GM23338 (cell line): ENCODE results near the gene CLIP1. TPM values are rescaled to one million over a fixed set of nuclear protein-coding genes. Genes with fewer than 3 reads are reported as not detected.

Experiments used
- ATAC-seq: fragments of 200-7000 bp; cut with Tn5 transposase; 3 replicates; pipeline ENCODE4 v1.9.1; 2020
- DNase-seq: peaks from one replicate; pipeline ENCODE4 v3.0.0-alpha.2; 2015; ENCODE audit warnings: low spot score
- H2AFZ ChIP-seq: fragments of 200-600 bp; sonication (generic); 2 replicates; pipeline ENCODE4 v1.8.0; 2016; ENCODE audit warnings: antibody characterized with exemption, mild to moderate bottlenecking, moderate library complexity
- H3F3A ChIP-seq: fragments of 200-600 bp; sonication (generic); replicated peaks from 2 replicates; pipeline ENCODE4 v1.8.0; 2017; ENCODE audit warnings: antibody characterized with exemption, mixed run types, low read depth
- H3K27ac ChIP-seq: fragments of 200-600 bp; sonication (generic); 2 replicates; pipeline ENCODE4 v1.6.1; 2016; ENCODE audit warnings: low read depth
- H3K27me3 ChIP-seq: fragments of 200-600 bp; sonication (generic); 2 replicates; pipeline ENCODE4 v1.8.0; 2016; ENCODE audit warnings: mild to moderate bottlenecking, mixed run types, moderate library complexity; ENCODE audit not compliant: insufficient read depth
- H3K36me3 ChIP-seq: fragments of 200-600 bp; sonication (generic); 2 replicates; pipeline ENCODE4 v1.8.0; 2016; ENCODE audit warnings: mild to moderate bottlenecking; ENCODE audit not compliant: insufficient read depth
- H3K4me1 ChIP-seq: fragments of 200-600 bp; sonication (generic); 2 replicates; pipeline ENCODE4 v1.8.0; 2016; ENCODE audit warnings: mild to moderate bottlenecking, moderate library complexity; ENCODE audit not compliant: insufficient read depth
- H3K4me2 ChIP-seq: fragments of 200-600 bp; sonication (generic); 2 replicates; pipeline ENCODE4 v1.7.1; 2017; ENCODE audit warnings: mixed run types
- H3K4me3 ChIP-seq: fragments of 200-600 bp; sonication (generic); 2 replicates; pipeline ENCODE4 v1.6.1; 2016; ENCODE audit warnings: mixed run types
- H3K79me2 ChIP-seq: fragments of 200-600 bp; sonication (generic); replicated peaks from 2 replicates; pipeline ENCODE4 v1.8.0; 2017; ENCODE audit warnings: mild to moderate bottlenecking; ENCODE audit not compliant: insufficient read depth
- H3K9me2 ChIP-seq: fragments of 200-600 bp; sonication (generic); 2 replicates; pipeline ENCODE4 v1.8.0; 2017; ENCODE audit not compliant: insufficient read depth
- H4K20me1 ChIP-seq: fragments of 200-600 bp; sonication (generic); replicated peaks from 2 replicates; pipeline ENCODE4 v1.8.0; 2017; ENCODE audit warnings: mild to moderate bottlenecking; ENCODE audit not compliant: insufficient read depth
- H3K27ac Mint-ChIP-seq: 2 replicates; pipeline ENCODE4 v1.8.0; 2020; ENCODE audit warnings: inconsistent platforms, mild to moderate bottlenecking, moderate library complexity, mixed read lengths
- H3K27me3 Mint-ChIP-seq: 3 replicates; pipeline ENCODE4 v1.8.0; 2022; ENCODE audit warnings: low read depth, mild to moderate bottlenecking, moderate library complexity, mixed read lengths, inconsistent platforms; ENCODE audit not compliant: insufficient read depth, poor library complexity
- H3K36me3 Mint-ChIP-seq: 3 replicates; pipeline ENCODE4 v1.8.0; 2021; ENCODE audit warnings: low read depth, mild to moderate bottlenecking, inconsistent platforms, moderate library complexity, mixed read lengths
- H3K4me1 Mint-ChIP-seq: 3 replicates; pipeline ENCODE4 v1.8.0; 2020; ENCODE audit warnings: mild to moderate bottlenecking, inconsistent platforms, mixed read lengths
- H3K4me3 Mint-ChIP-seq: 3 replicates; pipeline ENCODE4 v1.8.0; 2021; ENCODE audit warnings: moderate library complexity, mild to moderate bottlenecking, inconsistent platforms, mixed read lengths
- H3K9me3 Mint-ChIP-seq: 3 replicates; pipeline ENCODE4 v1.8.0; 2020; ENCODE audit warnings: moderate library complexity, mild to moderate bottlenecking, inconsistent platforms, mixed read lengths
- CTCF ChIP-seq, 2 experiments: fragments of 200-600 bp in 1 of 2; sonication (generic) in 1 of 2; conservative IDR thresholded peaks; 2 replicates each; pipeline versions ENCODE4 v1.5.1 to v1.6.1; 2016 to 2017; ENCODE audit warnings: antibody characterized with exemption in 2 of 2, low read depth in 2 of 2, mild to moderate bottlenecking in 2 of 2, moderate library complexity in 1 of 2
- EZH2phosphoT487 ChIP-seq: fragments of 200-600 bp; sonication (generic); IDR thresholded peaks from one replicate; pipeline ENCODE4 v1.8.1; 2018; ENCODE audit warnings: antibody characterized with exemption; ENCODE audit not compliant: unreplicated experiment
- JUNB ChIP-seq: IDR thresholded peaks from one replicate; pipeline ENCODE4 v1.6.1; 2016; ENCODE audit warnings: antibody characterized with exemption; ENCODE audit not compliant: unreplicated experiment
- NANOG ChIP-seq: IDR thresholded peaks from 2 replicates; pipeline ENCODE4 v1.6.1; 2016; ENCODE audit warnings: antibody characterized with exemption, borderline replicate concordance
- POLR2AphosphoS5 ChIP-seq: IDR thresholded peaks from 2 replicates; pipeline ENCODE4 v1.6.1; 2016; ENCODE audit warnings: antibody characterized with exemption, low read depth
- REST ChIP-seq: IDR thresholded peaks from one replicate; pipeline ENCODE4 v1.6.1; 2018; ENCODE audit warnings: antibody characterized with exemption; ENCODE audit not compliant: unreplicated experiment
- STAT1 ChIP-seq: IDR thresholded peaks from one replicate; pipeline ENCODE4 v1.6.1; 2016; ENCODE audit warnings: antibody characterized with exemption; ENCODE audit not compliant: unreplicated experiment
- ZNF114 ChIP-seq: fragments of 250-450 bp; sonication (Bioruptor Pico); IDR thresholded peaks from 2 replicates; pipeline ENCODE4 v1.5.0; 2020; ENCODE audit warnings: mild to moderate bottlenecking, moderate library complexity
- ZNF331 ChIP-seq: fragments of 250-450 bp; sonication (Bioruptor Pico); IDR thresholded peaks from 2 replicates; pipeline ENCODE4 v1.5.0; 2020; ENCODE audit warnings: low read depth, mild to moderate bottlenecking, moderate library complexity
- ZNF462 ChIP-seq: fragments of 250-450 bp; sonication (Bioruptor Pico); IDR thresholded peaks from 2 replicates; pipeline ENCODE4 v1.5.0; 2020; ENCODE audit warnings: mild to moderate bottlenecking, moderate library complexity
- polyA plus RNA-seq: library from polyadenylated mRNA; unstranded; fragments of >200 nt; fragmentation: Nextera tagmentation; extraction: Ambion mirVana; gene quantifications from 2 replicates; pipeline ENCODE4 v1.2.1, GENCODE V29; 2016
- total RNA-seq: library from RNA; depleted of rRNA; stranded (reverse); fragments of >200 nt; shearing (Covaris generic); gene quantifications from 2 replicates; pipeline ENCODE4 v1.2.3, GENCODE V29; 2014
- TF ChIP-seq, protein P1 (sequence below): IDR thresholded peaks from 2 replicates; pipeline ENCODE4 v1.6.1; 2016; ENCODE audit warnings: antibody characterized with exemption

CLIP1 gene
- total and polyA plus RNA-seq, 2 experiments from 2014 or later = 11.5 to 21.1 TPM

GRCh38 chr12:122382919-122383350 lies 39.5 kb downstream of the CLIP1 start:
- H3K9me2 ChIP-seq = no peaks in the 10 kb centered on the region
- no peaks in the 10 kb centered on the region for H3K9me3 Mint-ChIP-seq
- H3K4me3 Mint-ChIP-seq = no peak overlapping the region
- H3K27ac Mint-ChIP-seq = no peak overlapping the region
- no peak overlapping the region for H3K4me2 ChIP-seq
- no peak overlapping the region for H3K4me3 ChIP-seq
- H3K27ac ChIP-seq = no peak overlapping the region
- no peak for DNase-seq
- no peaks in the 10 kb centered on the region; the same call in 1 of the 2 replicates for H4K20me1 ChIP-seq
- no peaks in the 10 kb centered on the region for H3K36me3 ChIP-seq
- H3K4me1 ChIP-seq = peaks cover 13% of the 10 kb centered on the region; the same call in 1 of the 2 replicates
- no peaks in the 10 kb centered on the region for H3K27me3 ChIP-seq
- no peak for ATAC-seq
- H3F3A ChIP-seq = no peaks in the 10 kb centered on the region
- no peaks in the 10 kb centered on the region for H3K27me3 Mint-ChIP-seq
- H3K4me1 Mint-ChIP-seq = peaks cover 17% of the 10 kb centered on the region
- TF ChIP-seq CTCF (conservative IDR thresholded peaks at IDR 0.05; ENCODE audit: low read depth in 2 of 2) (no peak), REST (no peak), POLR2AphosphoS5 (no peak), ZNF114 (CRISPR knock-in tag) (no peak), ZNF462 (CRISPR knock-in tag) (no peak), JUNB (no peak), EZH2phosphoT487 (no peak), STAT1 (no peak), NANOG (no peak), ZNF331 (CRISPR knock-in tag) (no peak)
- TF ChIP-seq, protein P1, sequence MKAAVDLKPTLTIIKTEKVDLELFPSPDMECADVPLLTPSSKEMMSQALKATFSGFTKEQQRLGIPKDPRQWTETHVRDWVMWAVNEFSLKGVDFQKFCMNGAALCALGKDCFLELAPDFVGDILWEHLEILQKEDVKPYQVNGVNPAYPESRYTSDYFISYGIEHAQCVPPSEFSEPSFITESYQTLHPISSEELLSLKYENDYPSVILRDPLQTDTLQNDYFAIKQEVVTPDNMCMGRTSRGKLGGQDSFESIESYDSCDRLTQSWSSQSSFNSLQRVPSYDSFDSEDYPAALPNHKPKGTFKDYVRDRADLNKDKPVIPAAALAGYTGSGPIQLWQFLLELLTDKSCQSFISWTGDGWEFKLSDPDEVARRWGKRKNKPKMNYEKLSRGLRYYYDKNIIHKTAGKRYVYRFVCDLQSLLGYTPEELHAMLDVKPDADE = no peak
- no peaks in the 10 kb centered on the region for H3K79me2 ChIP-seq
- H2AFZ ChIP-seq = no peak overlapping the region
- H3K36me3 Mint-ChIP-seq = no peaks in the 10 kb centered on the region
